ENCODE data around the gene PCBP1. TPM values are rescaled to one million over a fixed set of nuclear protein-coding genes. Genes with fewer than 3 reads are reported as not detected.

The PCBP1 gene
- total and polyA plus RNA-seq, 9 of the 15 experiments (the other 6 are each of a cell fraction or from before 2014, with no cell fraction given): 19.2 to 407 (median 78.1) TPM

DNA sequence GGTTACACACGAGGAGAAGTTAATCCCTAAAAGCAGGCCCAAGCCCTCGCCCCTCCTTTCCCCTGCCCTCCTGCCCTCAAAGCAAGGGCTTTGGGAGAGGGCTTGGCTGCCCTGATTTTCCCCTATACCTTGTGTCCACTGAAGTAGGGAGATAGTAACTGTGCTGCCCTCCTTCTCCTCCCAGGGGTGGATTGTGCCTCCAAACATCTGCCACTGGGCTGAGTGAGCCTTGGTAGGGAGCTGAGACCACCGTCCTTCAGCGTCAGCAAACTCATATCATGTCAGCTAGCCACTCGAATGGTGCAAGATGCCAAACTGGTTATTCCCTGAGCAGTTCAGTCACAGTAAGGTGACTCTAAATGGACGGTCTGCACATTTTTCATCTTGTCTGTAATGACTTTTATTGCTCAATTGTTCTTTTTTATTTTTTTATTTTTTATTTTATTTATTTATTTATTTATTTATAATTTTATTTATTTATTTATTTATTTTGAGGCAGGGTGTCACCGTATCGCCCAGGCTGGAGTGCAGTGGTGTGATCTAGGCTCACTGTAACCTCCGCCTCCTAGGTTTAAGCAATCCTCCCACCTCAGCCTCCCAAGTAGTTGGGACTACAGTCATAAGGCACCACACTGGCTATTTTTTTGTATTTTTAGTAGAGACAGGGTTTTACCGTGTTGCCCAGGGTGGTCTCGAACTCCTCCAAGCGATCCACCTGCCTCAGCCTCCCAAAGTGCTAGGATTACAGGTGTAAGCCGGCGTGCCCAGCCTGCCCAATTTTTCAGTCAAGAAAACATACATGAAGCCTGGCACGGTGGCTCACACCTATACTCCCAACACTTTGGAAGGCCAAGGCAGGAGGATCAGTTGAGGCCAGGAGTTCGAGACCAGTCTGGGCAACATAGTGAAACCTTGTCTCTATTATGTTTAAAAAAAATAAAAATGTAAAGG lies 8.7 kb downstream of the PCBP1 start:
- H3K9me1 ChIP-seq (ENCODE audit: control insufficient read depth, insufficient read depth, low read length): no peaks in the 10 kb centered on the region
- intact Hi-C loops (cut with micrococcal nuclease) (no loop called here), in situ Hi-C loops (cut with MboI) (no loop called here)
- H4K20me1 ChIP-seq (replicated peaks; ENCODE audit: control insufficient read depth, insufficient read depth, low read length): no peaks in the 10 kb centered on the region
- no TSS peak for BruUV-seq (replicated peaks)
- FAIRE-seq (no peak), DNase-seq (ENCODE audit: extremely low read depth in 1 of 4, low spot score in 3 of 4) (no peak), ATAC-seq (no peak)
- peak overlapping the region; percentile 63; the same call in 1 of the 2 replicates for H2AFZ ChIP-seq (ENCODE audit: low read depth, low read length)
- ChIA-PET CTCF (ENCODE audit: low intra/inter-chr PET ratio) (interaction anchor here (0.7 kb wide), 1 partner anchor 26 kb away, joined by 4 read pairs; no protein-coding TSS in a partner anchor), POLR2A (interaction anchor here (0.6 to 1.2 kb wide), 2 partner anchors 20 to 57 kb away, joined by 3 to 7 read pairs; no protein-coding TSS in a partner anchor)
- WGBS (ENCODE audit: insufficient coverage, low coverage, missing lambda C conversion rate): 83% methylated on average over 16 of the region's 16 CpGs
- H3K36me3 ChIP-seq (ENCODE audit: control insufficient read depth, insufficient read depth, low read length): no peaks in the 10 kb centered on the region
- no peaks in the 10 kb centered on the region for H3K27me3 ChIP-seq (ENCODE audit: control insufficient read depth in 2 of 2, insufficient read depth in 2 of 2, low read length in 2 of 2)
- no peak overlapping the region for H3K4me3 ChIP-seq
- H3K9ac ChIP-seq (ENCODE audit: insufficient read depth in 1 of 2, low read depth in 2 of 2, low read length in 2 of 2): peak overlapping the region in 1 of 2 experiments; percentile 80; a peak in 2 of 4 replicates
- H3K4me1 ChIP-seq (replicated peaks in 1 of 2; ENCODE audit: control insufficient read depth in 2 of 2, insufficient read depth in 2 of 2, low read length in 2 of 2): peaks cover 5 to 10% of the 10 kb centered on the region in 2 experiments; a peak in 3 of 5 replicates
- H3K27ac ChIP-seq (ENCODE audit: extremely low read depth, low read depth, low read length): peak overlapping the region; percentile 26; the same call in 2 of the 3 replicates
- no peaks in the 10 kb centered on the region for H3K79me2 ChIP-seq (ENCODE audit: control insufficient read depth, insufficient read depth, low read length)
- no peaks in the 10 kb centered on the region for H3K9me3 ChIP-seq (replicated peaks; ENCODE audit: control insufficient read depth, insufficient read depth, low read depth, low read length)
- no peak overlapping the region for H3K4me2 ChIP-seq (ENCODE audit: insufficient read depth, low read length)
- TF ChIP-seq, protein P1, sequence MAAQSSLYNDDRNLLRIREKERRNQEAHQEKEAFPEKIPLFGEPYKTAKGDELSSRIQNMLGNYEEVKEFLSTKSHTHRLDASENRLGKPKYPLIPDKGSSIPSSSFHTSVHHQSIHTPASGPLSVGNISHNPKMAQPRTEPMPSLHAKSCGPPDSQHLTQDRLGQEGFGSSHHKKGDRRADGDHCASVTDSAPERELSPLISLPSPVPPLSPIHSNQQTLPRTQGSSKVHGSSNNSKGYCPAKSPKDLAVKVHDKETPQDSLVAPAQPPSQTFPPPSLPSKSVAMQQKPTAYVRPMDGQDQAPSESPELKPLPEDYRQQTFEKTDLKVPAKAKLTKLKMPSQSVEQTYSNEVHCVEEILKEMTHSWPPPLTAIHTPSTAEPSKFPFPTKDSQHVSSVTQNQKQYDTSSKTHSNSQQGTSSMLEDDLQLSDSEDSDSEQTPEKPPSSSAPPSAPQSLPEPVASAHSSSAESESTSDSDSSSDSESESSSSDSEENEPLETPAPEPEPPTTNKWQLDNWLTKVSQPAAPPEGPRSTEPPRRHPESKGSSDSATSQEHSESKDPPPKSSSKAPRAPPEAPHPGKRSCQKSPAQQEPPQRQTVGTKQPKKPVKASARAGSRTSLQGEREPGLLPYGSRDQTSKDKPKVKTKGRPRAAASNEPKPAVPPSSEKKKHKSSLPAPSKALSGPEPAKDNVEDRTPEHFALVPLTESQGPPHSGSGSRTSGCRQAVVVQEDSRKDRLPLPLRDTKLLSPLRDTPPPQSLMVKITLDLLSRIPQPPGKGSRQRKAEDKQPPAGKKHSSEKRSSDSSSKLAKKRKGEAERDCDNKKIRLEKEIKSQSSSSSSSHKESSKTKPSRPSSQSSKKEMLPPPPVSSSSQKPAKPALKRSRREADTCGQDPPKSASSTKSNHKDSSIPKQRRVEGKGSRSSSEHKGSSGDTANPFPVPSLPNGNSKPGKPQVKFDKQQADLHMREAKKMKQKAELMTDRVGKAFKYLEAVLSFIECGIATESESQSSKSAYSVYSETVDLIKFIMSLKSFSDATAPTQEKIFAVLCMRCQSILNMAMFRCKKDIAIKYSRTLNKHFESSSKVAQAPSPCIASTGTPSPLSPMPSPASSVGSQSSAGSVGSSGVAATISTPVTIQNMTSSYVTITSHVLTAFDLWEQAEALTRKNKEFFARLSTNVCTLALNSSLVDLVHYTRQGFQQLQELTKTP (IDR thresholded peaks at IDR 0.05; ENCODE audit: low read depth in 1 of 2, partially characterized antibody in 2 of 2): no peak
- TF ChIP-seq RAD51 (IDR thresholded peaks at IDR 0.05; ENCODE audit: borderline replicate concordance, low read depth): no peak
- no peak for TF ChIP-seq SMC3 (conservative IDR thresholded peaks at IDR 0.05; ENCODE audit: insufficient read depth, low read depth, low read length)
- no peak for TF ChIP-seq MXD1 (CRISPR knock-in tag; IDR thresholded peaks at IDR 0.05; ENCODE audit: borderline replicate concordance, poor library complexity, severe bottlenecking)
- no peak for TF ChIP-seq SAP30 (IDR thresholded peaks at IDR 0.05; ENCODE audit: borderline replicate concordance, insufficient read depth, low read depth, low read length, poor library complexity, severe bottlenecking)
- TF ChIP-seq RBM14 (IDR thresholded peaks at IDR 0.05; ENCODE audit: borderline replicate concordance, insufficient read depth, low read depth, low read length): no peak
- TF ChIP-seq, protein P2, sequence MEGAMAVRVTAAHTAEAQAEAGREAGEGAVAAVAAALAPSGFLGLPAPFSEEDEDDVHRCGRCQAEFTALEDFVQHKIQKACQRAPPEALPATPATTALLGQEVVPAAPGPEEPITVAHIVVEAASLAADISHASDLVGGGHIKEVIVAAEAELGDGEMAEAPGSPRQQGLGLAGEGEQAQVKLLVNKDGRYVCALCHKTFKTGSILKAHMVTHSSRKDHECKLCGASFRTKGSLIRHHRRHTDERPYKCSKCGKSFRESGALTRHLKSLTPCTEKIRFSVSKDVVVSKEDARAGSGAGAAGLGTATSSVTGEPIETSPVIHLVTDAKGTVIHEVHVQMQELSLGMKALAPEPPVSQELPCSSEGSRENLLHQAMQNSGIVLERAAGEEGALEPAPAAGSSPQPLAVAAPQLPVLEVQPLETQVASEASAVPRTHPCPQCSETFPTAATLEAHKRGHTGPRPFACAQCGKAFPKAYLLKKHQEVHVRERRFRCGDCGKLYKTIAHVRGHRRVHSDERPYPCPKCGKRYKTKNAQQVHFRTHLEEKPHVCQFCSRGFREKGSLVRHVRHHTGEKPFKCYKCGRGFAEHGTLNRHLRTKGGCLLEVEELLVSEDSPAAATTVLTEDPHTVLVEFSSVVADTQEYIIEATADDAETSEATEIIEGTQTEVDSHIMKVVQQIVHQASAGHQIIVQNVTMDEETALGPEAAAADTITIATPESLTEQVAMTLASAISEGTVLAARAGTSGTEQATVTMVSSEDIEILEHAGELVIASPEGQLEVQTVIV (CRISPR knock-in tag; IDR thresholded peaks at IDR 0.05; ENCODE audit: borderline replicate concordance): no peak
- no peak for TF ChIP-seq ELK3 (CRISPR knock-in tag; IDR thresholded peaks at IDR 0.05)
- no peak for TF ChIP-seq FOXA1 (IDR thresholded peaks at IDR 0.05; ENCODE audit: borderline replicate concordance)
- no peak for TF ChIP-seq DMBX1 (CRISPR knock-in tag; IDR thresholded peaks at IDR 0.05; ENCODE audit: borderline replicate concordance)

All from K562 (cell line).